PC-9 (cell line): ENCODE measurements around the gene KRTAP10-11. TPM values are rescaled to one million over a fixed set of nuclear protein-coding genes. Genes with fewer than 3 reads are reported as not detected.

Experiments
- BruUV-seq: library from RNA; stranded (reverse); fragments of 400-500 nt; replicated peaks from 2 replicates; lab custom pipeline; 2021; lab: Mats Ljungman, UMichigan
- CTCF ChIA-PET: fragments of 300-600 bp; sonication (Branson Sonifier 250); formaldehyde crosslinking; loops from one replicate; lab custom pipeline; 2022; ENCODE audit warnings: antibody characterized with exemption; lab: Charles Lee
- POLR2A ChIA-PET: fragments of 300-600 bp; sonication (Branson Sonifier 250); formaldehyde crosslinking; loops from one replicate; lab custom pipeline; 2022; ENCODE audit warnings: antibody characterized with exemption; ENCODE audit not compliant: unreplicated experiment; lab: Charles Lee
- DNase-seq, 2 experiments: peaks; one replicate each; pipeline versions ENCODE4 v3.0.0 to v3.0.0-alpha.2; 2015 to 2022; ENCODE audit warnings: mixed read lengths in 1 of 2
- H2AFZ ChIP-seq: fragments of 200-600 bp; sonication (generic); 2 replicates; pipeline ENCODE4 v1.8.1; 2017; ENCODE audit warnings: antibody characterized with exemption
- H3F3A ChIP-seq: fragments of 200-600 bp; sonication (generic); 2 replicates; pipeline ENCODE4 v1.8.1; 2017; ENCODE audit warnings: antibody characterized with exemption, mild to moderate bottlenecking, low read depth; ENCODE audit not compliant: insufficient read depth
- H3K27ac ChIP-seq: fragments of 200-600 bp; sonication (generic); 2 replicates; pipeline ENCODE4 v1.6.1; 2016; ENCODE audit warnings: mixed run types
- H3K27me3 ChIP-seq: fragments of 200-600 bp; sonication (generic); 2 replicates; pipeline ENCODE4 v1.6.1; 2016; ENCODE audit warnings: low read depth, mixed run types; ENCODE audit not compliant: insufficient read depth
- H3K36me3 ChIP-seq: fragments of 200-600 bp; sonication (generic); 2 replicates; pipeline ENCODE4 v1.6.1; 2016; ENCODE audit warnings: low read depth, mixed run types
- H3K4me1 ChIP-seq: fragments of 200-600 bp; sonication (generic); replicated peaks from 2 replicates; pipeline ENCODE4 v1.6.1; 2016; ENCODE audit warnings: mixed run types; ENCODE audit not compliant: insufficient read depth
- H3K4me2 ChIP-seq: fragments of 200-600 bp; sonication (generic); 2 replicates; pipeline ENCODE4 v1.6.1; 2017; ENCODE audit warnings: mixed run types
- H3K4me3 ChIP-seq: fragments of 200-600 bp; sonication (generic); 2 replicates; pipeline ENCODE4 v1.6.1; 2016; ENCODE audit warnings: mixed run types
- H3K79me2 ChIP-seq: fragments of 200-600 bp; sonication (generic); 2 replicates; pipeline ENCODE4 v1.6.1; 2017; ENCODE audit warnings: low read depth, mixed run types
- H3K9me2 ChIP-seq: fragments of 200-600 bp; sonication (generic); 2 replicates; pipeline ENCODE4 v1.8.1; 2017; ENCODE audit warnings: mild to moderate bottlenecking; ENCODE audit not compliant: insufficient read depth
- H3K9me3 ChIP-seq: fragments of 200-600 bp; sonication (generic); 2 replicates; pipeline ENCODE4 v1.8.1; 2016; ENCODE audit warnings: low read depth; ENCODE audit not compliant: insufficient read depth
- H4K20me1 ChIP-seq: fragments of 200-600 bp; sonication (generic); 2 replicates; pipeline ENCODE4 v1.8.1; 2017; ENCODE audit not compliant: insufficient read depth
- CTCF ChIP-seq: fragments of 200-600 bp; sonication (generic); conservative IDR thresholded peaks from 2 replicates; pipeline ENCODE4 v1.6.1; 2017; ENCODE audit warnings: mixed run types, antibody characterized with exemption, mild to moderate bottlenecking, moderate library complexity
- EZH2 ChIP-seq: fragments of 200-600 bp; sonication (generic); IDR thresholded peaks from 2 replicates; pipeline ENCODE4 v1.8.0; 2017; ENCODE audit warnings: antibody characterized with exemption, low read depth
- intact Hi-C: fragments of 100-400 bp; cut with micrococcal nuclease; formaldehyde crosslinking; loops from one replicate; pipeline ENCODE4 v1.10.0; 2022; ENCODE audit not compliant: unreplicated experiment
- total RNA-seq: library from RNA; stranded (reverse); gene quantifications from 2 replicates; pipeline ENCODE4 v1.2.3, GENCODE V29; 2021

The KRTAP10-11 gene
- total RNA-seq, 1 experiment from 2014 or later, result not detected

DNA sequence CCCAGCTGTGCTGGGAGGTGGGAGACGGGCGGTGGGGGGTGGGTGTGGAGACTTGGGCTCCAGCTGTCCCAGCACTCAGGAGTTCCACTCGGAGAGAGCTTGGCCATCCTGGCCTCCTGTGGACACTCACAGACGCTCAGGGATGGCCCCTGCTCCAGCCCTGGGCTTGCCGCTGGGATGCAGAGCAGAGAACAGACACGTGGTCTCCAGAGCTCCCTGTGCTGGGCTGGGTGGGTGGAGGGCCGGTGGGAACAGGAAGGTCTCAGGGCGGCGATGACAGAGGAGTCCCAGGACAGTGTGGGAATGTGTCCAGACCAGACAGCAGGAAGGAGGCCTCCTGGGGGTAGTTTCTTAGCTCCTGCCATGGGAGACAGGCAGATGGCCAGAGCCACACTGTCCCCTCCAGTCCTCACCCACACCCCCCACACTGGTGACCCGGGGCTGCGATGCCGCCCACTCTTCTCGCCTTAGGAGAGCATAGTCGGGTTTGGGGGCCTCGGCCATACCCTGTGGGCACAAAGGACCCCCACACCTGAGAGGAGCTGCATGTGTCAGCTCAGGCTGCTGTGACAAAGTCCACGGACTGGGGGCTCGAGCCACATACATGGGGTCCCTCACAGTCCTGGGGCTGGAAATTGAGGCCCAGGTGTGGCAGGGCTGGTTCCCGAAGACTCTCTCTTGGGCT lies 17.4 kb upstream of the KRTAP10-11 start:
- no TSS peak for BruUV-seq
- H3K79me2 ChIP-seq, result no peaks in the 10 kb centered on the region
- no peaks in the 10 kb centered on the region for H3K36me3 ChIP-seq
- H4K20me1 ChIP-seq, result no peaks in the 10 kb centered on the region
- ChIA-PET CTCF (no interaction called here), POLR2A (no interaction called here)
- no peak overlapping the region for H3K27ac ChIP-seq
- DNase-seq, result no peak
- no peak overlapping the region for H3K4me3 ChIP-seq
- no peak overlapping the region for H2AFZ ChIP-seq
- peaks cover 31% of the 10 kb centered on the region for H3K27me3 ChIP-seq
- no peaks in the 10 kb centered on the region for H3K9me2 ChIP-seq
- intact Hi-C loops, result no loop called here
- H3F3A ChIP-seq, result no peaks in the 10 kb centered on the region
- TF ChIP-seq CTCF (no peak), EZH2 (no peak)
- H3K4me2 ChIP-seq, result no peak overlapping the region
- H3K9me3 ChIP-seq, result no peaks in the 10 kb centered on the region
- H3K4me1 ChIP-seq, result no peaks in the 10 kb centered on the region

DNA sequence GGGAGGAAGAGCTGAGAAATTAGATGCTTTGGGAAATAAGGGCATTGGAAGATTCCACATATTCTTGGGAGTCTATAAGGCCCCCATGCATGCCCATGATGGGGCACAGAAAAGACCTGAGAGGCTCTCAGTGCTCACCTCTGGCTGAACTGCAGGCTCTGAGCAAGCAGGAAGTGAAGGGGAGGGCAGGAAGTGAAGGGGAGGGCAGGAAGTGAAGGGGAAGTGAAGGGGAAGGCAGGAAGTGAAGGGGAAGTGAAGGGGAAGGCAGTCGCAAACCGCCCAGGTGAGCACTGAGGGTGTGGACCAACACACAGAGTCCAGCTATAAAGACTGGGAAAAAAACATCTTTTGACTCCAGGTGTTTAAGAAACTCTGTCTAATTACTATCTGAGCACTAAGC lies 15.8 kb upstream of the KRTAP10-11 start:
- H3K79me2 ChIP-seq, result no peaks in the 10 kb centered on the region
- H3F3A ChIP-seq, result no peaks in the 10 kb centered on the region
- peaks cover 38% of the 10 kb centered on the region for H3K27me3 ChIP-seq
- no peak overlapping the region for H3K4me3 ChIP-seq
- no TSS peak for BruUV-seq
- H3K9me2 ChIP-seq, result no peaks in the 10 kb centered on the region
- H3K27ac ChIP-seq, result no peak overlapping the region
- H3K4me2 ChIP-seq, result no peak overlapping the region
- H2AFZ ChIP-seq, result no peak overlapping the region
- ChIA-PET POLR2A (no interaction called here), CTCF (no interaction called here)
- no peaks in the 10 kb centered on the region for H3K36me3 ChIP-seq
- no peaks in the 10 kb centered on the region for H4K20me1 ChIP-seq
- no peaks in the 10 kb centered on the region for H3K4me1 ChIP-seq
- intact Hi-C loops, result no loop called here
- DNase-seq, result no peak
- no peak for TF ChIP-seq CTCF
- no peak for TF ChIP-seq EZH2
- H3K9me3 ChIP-seq, result no peaks in the 10 kb centered on the region

DNA sequence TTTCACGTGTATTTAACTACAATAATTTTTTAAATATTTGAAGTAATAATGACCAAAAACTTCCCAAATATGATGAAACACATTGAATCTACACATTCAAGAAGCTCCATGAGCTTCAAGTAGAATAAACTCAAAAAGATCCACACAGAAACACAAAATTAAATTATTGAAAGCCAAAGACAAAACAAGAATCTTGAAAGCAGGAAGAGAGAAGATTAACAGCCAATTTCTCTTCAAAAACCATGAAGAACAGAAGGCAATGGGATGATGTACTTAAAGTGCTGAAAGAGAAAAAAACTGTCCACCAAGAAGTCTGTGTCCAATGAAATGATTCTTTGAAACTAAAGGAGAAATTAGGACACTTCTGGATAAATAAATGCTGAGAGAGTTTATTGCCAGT lies 14.1 kb upstream of the KRTAP10-11 start:
- TF ChIP-seq EZH2, result no peak
- no peak for TF ChIP-seq CTCF
- no peaks in the 10 kb centered on the region for H3K4me1 ChIP-seq
- H3K36me3 ChIP-seq, result no peaks in the 10 kb centered on the region
- H3K9me2 ChIP-seq, result no peaks in the 10 kb centered on the region
- intact Hi-C loops, result no loop called here
- DNase-seq, result no peak
- no peak overlapping the region for H3K4me2 ChIP-seq
- no peaks in the 10 kb centered on the region for H4K20me1 ChIP-seq
- no peaks in the 10 kb centered on the region for H3K9me3 ChIP-seq
- H3F3A ChIP-seq, result no peaks in the 10 kb centered on the region
- H3K79me2 ChIP-seq, result no peaks in the 10 kb centered on the region
- no peak overlapping the region for H3K27ac ChIP-seq
- no TSS peak for BruUV-seq
- no peak overlapping the region for H3K4me3 ChIP-seq
- H3K27me3 ChIP-seq, result peaks cover 47% of the 10 kb centered on the region
- POLR2A ChIA-PET, result no interaction called here
- no peak overlapping the region for H2AFZ ChIP-seq
- CTCF ChIA-PET, result no interaction called here
